Testis (tissue), 2 donors: ENCODE measurements around the gene PHLDA1.

ENCODE experiments used
- POLR2A ChIP-seq: fragments of 450-650 bp; IDR thresholded peaks from one replicate; pipeline ENCODE4 v1.6.1; 2017; ENCODE audit warnings: antibody characterized with exemption, mild to moderate bottlenecking, moderate library complexity
- TF ChIP-seq, protein P1 (sequence below), 3 experiments: fragments of 450-650 bp in 2 of 3; fragments of 200-600 bp in 1 of 3; sonication (generic) in 1 of 3; IDR thresholded peaks; one replicate each; pipeline ENCODE4 v1.5.1; 2016 to 2019; ENCODE audit warnings: antibody characterized with exemption in 3 of 3, mild to moderate bottlenecking in 2 of 3, moderate library complexity in 1 of 3

DNA sequence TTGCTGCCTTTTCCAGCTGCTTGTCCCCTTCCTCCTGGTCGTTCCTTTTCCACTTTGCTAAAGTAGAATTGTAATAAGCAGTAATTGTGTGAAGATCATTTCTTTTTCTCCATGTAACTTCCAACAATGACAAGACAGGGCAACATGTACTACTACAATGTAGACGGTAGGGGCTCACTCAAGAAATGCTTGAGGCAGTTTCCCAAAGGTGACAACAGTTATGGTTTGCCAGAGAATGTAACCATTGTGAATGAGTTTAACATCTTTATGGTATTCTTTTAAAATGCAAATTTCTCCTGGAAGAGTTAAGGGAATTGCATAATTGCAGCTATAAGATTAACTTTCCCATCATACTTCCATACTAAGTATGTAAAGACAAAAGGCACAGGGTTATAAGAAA lies 23.8 kb upstream of the PHLDA1 start:
- TF ChIP-seq, protein P1, sequence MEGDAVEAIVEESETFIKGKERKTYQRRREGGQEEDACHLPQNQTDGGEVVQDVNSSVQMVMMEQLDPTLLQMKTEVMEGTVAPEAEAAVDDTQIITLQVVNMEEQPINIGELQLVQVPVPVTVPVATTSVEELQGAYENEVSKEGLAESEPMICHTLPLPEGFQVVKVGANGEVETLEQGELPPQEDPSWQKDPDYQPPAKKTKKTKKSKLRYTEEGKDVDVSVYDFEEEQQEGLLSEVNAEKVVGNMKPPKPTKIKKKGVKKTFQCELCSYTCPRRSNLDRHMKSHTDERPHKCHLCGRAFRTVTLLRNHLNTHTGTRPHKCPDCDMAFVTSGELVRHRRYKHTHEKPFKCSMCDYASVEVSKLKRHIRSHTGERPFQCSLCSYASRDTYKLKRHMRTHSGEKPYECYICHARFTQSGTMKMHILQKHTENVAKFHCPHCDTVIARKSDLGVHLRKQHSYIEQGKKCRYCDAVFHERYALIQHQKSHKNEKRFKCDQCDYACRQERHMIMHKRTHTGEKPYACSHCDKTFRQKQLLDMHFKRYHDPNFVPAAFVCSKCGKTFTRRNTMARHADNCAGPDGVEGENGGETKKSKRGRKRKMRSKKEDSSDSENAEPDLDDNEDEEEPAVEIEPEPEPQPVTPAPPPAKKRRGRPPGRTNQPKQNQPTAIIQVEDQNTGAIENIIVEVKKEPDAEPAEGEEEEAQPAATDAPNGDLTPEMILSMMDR (IDR thresholded peaks at IDR 0.05): no peak
- TF ChIP-seq POLR2A: no peak
